ENCODE results near the gene NLN.
"Not testable (repeated sequence)": the region's sequence is repeated elsewhere in the genome, so short reads cannot be mapped to it uniquely, and the experiment has no call there.

Gene NLN

GRCh38 chr5:65769539-65769938 is 47.5 kb downstream of the NLN start:
- in situ Hi-C loops (cut with MboI; ENCODE audit: low sequenced_read_pairs): no loop called here

- in situ Hi-C loops (cut with MboI; ENCODE audit: low sequenced_read_pairs): no loop called here
Measured at GRCh38 chr5:65771266-65771665, 49.3 kb downstream of the NLN start.

- in situ Hi-C loops (cut with MboI; ENCODE audit: low sequenced_read_pairs): not testable (repeated sequence)
Measured at GRCh38 chr5:65772963-65773362, 51.0 kb downstream of the NLN start.

GRCh38 chr5:65774346-65774745 is 52.3 kb downstream of the NLN start:
- in situ Hi-C loops (cut with MboI; ENCODE audit: low sequenced_read_pairs): no loop called here

- in situ Hi-C loops (cut with MboI; ENCODE audit: low sequenced_read_pairs): no loop called here
Measured at GRCh38 chr5:65775476-65775875, 53.5 kb downstream of the NLN start.

GRCh38 chr5:65776441-65777141 is 54.6 kb downstream of the NLN start:
- in situ Hi-C loops (cut with MboI; ENCODE audit: low sequenced_read_pairs): no loop called here

- in situ Hi-C loops (cut with MboI; ENCODE audit: low sequenced_read_pairs): no loop called here
Measured at GRCh38 chr5:65778126-65778525, 56.1 kb downstream of the NLN start.

- in situ Hi-C loops (cut with MboI; ENCODE audit: low sequenced_read_pairs): no loop called here
Measured at GRCh38 chr5:65779643-65780042, 57.6 kb downstream of the NLN start.

GRCh38 chr5:65788296-65788695 is 66.3 kb downstream of the NLN start:
- in situ Hi-C loops (cut with MboI; ENCODE audit: low sequenced_read_pairs): not testable (repeated sequence)

- in situ Hi-C loops (cut with MboI; ENCODE audit: low sequenced_read_pairs): no loop called here
Measured at GRCh38 chr5:65790371-65791163, 68.6 kb downstream of the NLN start.

GRCh38 chr5:65791712-65792673 is 70.0 kb downstream of the NLN start:
- in situ Hi-C loops (cut with MboI; ENCODE audit: low sequenced_read_pairs): no loop called here

GRCh38 chr5:65796269-65796668 is 74.3 kb downstream of the NLN start:
- in situ Hi-C loops (cut with MboI; ENCODE audit: low sequenced_read_pairs): no loop called here

- in situ Hi-C loops (cut with MboI; ENCODE audit: low sequenced_read_pairs): no loop called here
Measured at GRCh38 chr5:65796751-65797316, 74.8 kb downstream of the NLN start.

GRCh38 chr5:65797481-65797880 is 75.5 kb downstream of the NLN start:
- in situ Hi-C loops (cut with MboI; ENCODE audit: low sequenced_read_pairs): no loop called here

- in situ Hi-C loops (cut with MboI; ENCODE audit: low sequenced_read_pairs): no loop called here
Measured at GRCh38 chr5:65799857-65800256, 77.9 kb downstream of the NLN start.

GRCh38 chr5:65800775-65801174 is 78.8 kb downstream of the NLN start:
- in situ Hi-C loops (cut with MboI; ENCODE audit: low sequenced_read_pairs): no loop called here

GRCh38 chr5:65801352-65801783 is 79.4 kb downstream of the NLN start:
- in situ Hi-C loops (cut with MboI; ENCODE audit: low sequenced_read_pairs): no loop called here

- in situ Hi-C loops (cut with MboI; ENCODE audit: low sequenced_read_pairs): no loop called here
Measured at GRCh38 chr5:65802080-65802479, 80.1 kb downstream of the NLN start.

GRCh38 chr5:65802820-65803219 is 80.8 kb downstream of the NLN start:
- in situ Hi-C loops (cut with MboI; ENCODE audit: low sequenced_read_pairs): no loop called here

GRCh38 chr5:65803699-65804391 is 81.8 kb downstream of the NLN start:
- in situ Hi-C loops (cut with MboI; ENCODE audit: low sequenced_read_pairs): no loop called here
